K562 (cell line): ENCODE measurements around the gene SLC7A6OS. TPM values are rescaled to one million over a fixed set of nuclear protein-coding genes. Genes with fewer than 3 reads are reported as not detected.

Experiments used
- ADNP ChIP-seq: fragments of 200-800 bp; sonication (Bioruptor generic); IDR thresholded peaks from 2 replicates; pipeline ENCODE4 v1.6.1; 2016; ENCODE audit warnings: missing genetic modification characterization, missing compliant biosample characterization
- ASH1L ChIP-seq: fragments of 450-650 bp; IDR thresholded peaks from 2 replicates; pipeline ENCODE4 v1.6.1; 2018; ENCODE audit warnings: borderline replicate concordance, mild to moderate bottlenecking, low read depth; ENCODE audit not compliant: partially characterized antibody
- CEBPB ChIP-seq: fragments of 450-650 bp; IDR thresholded peaks from 2 replicates; pipeline ENCODE4 v1.6.1; 2016; ENCODE audit warnings: missing genetic modification characterization, missing compliant biosample characterization
- ELK1 ChIP-seq: sonication (generic); formaldehyde crosslinking; IDR thresholded peaks from 2 replicates; pipeline ENCODE4 v1.8.1; 2022; ENCODE audit warnings: missing genetic modification reagents
- FUS ChIP-seq: fragments of 200-400 bp; formaldehyde crosslinking; optimal IDR thresholded peaks from 2 replicates; pipeline ENCODE3; 2017; ENCODE audit warnings: low read depth, low read length
- HBP1 ChIP-seq: fragments of 450-650 bp; formaldehyde crosslinking; IDR thresholded peaks from 2 replicates; pipeline ENCODE4 v1.4.0; 2022; ENCODE audit warnings: missing genetic modification characterization
- IRF1 ChIP-seq: sonication (generic); formaldehyde crosslinking; IDR thresholded peaks from 2 replicates; pipeline ENCODE4 v1.8.0; 2022; ENCODE audit warnings: missing genetic modification reagents, mild to moderate bottlenecking, borderline replicate concordance
- PML ChIP-seq: IDR thresholded peaks from 2 replicates; pipeline ENCODE4 v1.6.1; 2012; ENCODE audit warnings: low read length, inconsistent platforms
- RFX1 ChIP-seq: fragments of 450-650 bp; IDR thresholded peaks from 2 replicates; pipeline ENCODE4 v1.6.1; 2016; ENCODE audit warnings: mild to moderate bottlenecking, moderate library complexity
- SREBF1 ChIP-seq: fragments of 150-350 bp; IDR thresholded peaks from 2 replicates; pipeline ENCODE4 v1.6.1; 2014; ENCODE audit warnings: antibody characterized with exemption, low read depth, low read length, borderline replicate concordance
- TCF7L2 ChIP-seq: fragments of 150-350 bp; IDR thresholded peaks from 2 replicates; pipeline ENCODE4 v1.6.1; 2016; ENCODE audit warnings: low read depth, mild to moderate bottlenecking, low read length, moderate library complexity
- TEAD1 ChIP-seq, 2 experiments: fragments of 450-650 bp in 1 of 2; sonication (generic) in 1 of 2; formaldehyde crosslinking; IDR thresholded peaks; 2 replicates each; pipeline versions ENCODE4 v1.4.0 to v1.8.0; 2020 to 2022; ENCODE audit warnings: mild to moderate bottlenecking in 2 of 2, missing genetic modification reagents in 1 of 2
- TEAD4 ChIP-seq, 2 experiments: sonication (generic) in 1 of 2; formaldehyde crosslinking in 1 of 2; IDR thresholded peaks; 2 replicates each; pipeline versions ENCODE4 v1.6.1 to v1.8.0; 2012 to 2022; ENCODE audit warnings: borderline replicate concordance in 1 of 2, inconsistent platforms in 1 of 2, low read length in 1 of 2, mild to moderate bottlenecking in 1 of 2, missing genetic modification reagents in 1 of 2
- TOE1 ChIP-seq, 2 experiments: fragments of 450-650 bp in 1 of 2; sonication (generic) in 1 of 2; formaldehyde crosslinking in 1 of 2; IDR thresholded peaks; 2 replicates each; pipeline versions ENCODE4 v1.7.1 to v1.8.0; 2016 to 2022; ENCODE audit warnings: borderline replicate concordance in 2 of 2, mild to moderate bottlenecking in 2 of 2, antibody characterized with exemption in 1 of 2, inconsistent platforms in 1 of 2, low read depth in 1 of 2, missing genetic modification reagents in 1 of 2, moderate library complexity in 1 of 2
- ZNF121 ChIP-seq: sonication (generic); formaldehyde crosslinking; conservative IDR thresholded peaks from 2 replicates; pipeline ENCODE4 v1.8.0; 2022; ENCODE audit warnings: missing genetic modification reagents
- ZNF57 ChIP-seq: fragments of 450-650 bp; formaldehyde crosslinking; IDR thresholded peaks from 2 replicates; pipeline ENCODE4 v1.4.0; 2020; ENCODE audit warnings: mild to moderate bottlenecking, moderate library complexity
- ZNF668 ChIP-seq: fragments of 250-450 bp; sonication (Bioruptor Pico); IDR thresholded peaks from 2 replicates; pipeline ENCODE4 v1.8.0; 2022; ENCODE audit warnings: mild to moderate bottlenecking, inconsistent platforms
- ZNF79 ChIP-seq: fragments of 250-450 bp; sonication (Bioruptor Pico); IDR thresholded peaks from 2 replicates; pipeline ENCODE4 v1.4.0; 2020; ENCODE audit warnings: low read depth, mild to moderate bottlenecking, moderate library complexity
- polyA plus RNA-seq, 8 experiments: library from polyadenylated mRNA; depleted of rRNA in 4 of 8; stranded (reverse) in 5 of 8; unstranded in 3 of 8; fragments of >200 nt; fragmentation: Nextera tagmentation in 2 of 8; fragmentation: Illumina TruSeq in 1 of 8; extraction: Ambion mirVana in 2 of 8; extraction: Trizol in 1 of 8; gene quantifications; 2 replicates each; pipeline versions ENCODE4 v1.2.1 to v1.2.3, GENCODE V29; 2011 to 2014; ENCODE audit warnings: inconsistent platforms in 1 of 8, missing spikeins in 1 of 8
- total RNA-seq, 7 experiments: library from RNA; depleted of rRNA in 6 of 7; stranded (reverse); fragments of >200 nt in 6 of 7; fragmentation: Illumina TruSeq in 2 of 7; extraction: Trizol in 2 of 7; gene quantifications; 2 replicates each; pipeline versions ENCODE4 v1.2.1 to v1.2.3, GENCODE V29; 2011 to 2021; ENCODE audit warnings: low replicate concordance in 1 of 7
- TF ChIP-seq, protein P1 (sequence below): fragments of 450-650 bp; IDR thresholded peaks from 2 replicates; pipeline ENCODE4 v1.6.1; 2017; ENCODE audit warnings: antibody characterized with exemption, mild to moderate bottlenecking

Gene SLC7A6OS
- total and polyA plus RNA-seq, 9 of the 15 experiments (the other 6 are each of a cell fraction or from before 2014, with no cell fraction given): 2.7 to 23.6 (median 17.2) TPM

DNA sequence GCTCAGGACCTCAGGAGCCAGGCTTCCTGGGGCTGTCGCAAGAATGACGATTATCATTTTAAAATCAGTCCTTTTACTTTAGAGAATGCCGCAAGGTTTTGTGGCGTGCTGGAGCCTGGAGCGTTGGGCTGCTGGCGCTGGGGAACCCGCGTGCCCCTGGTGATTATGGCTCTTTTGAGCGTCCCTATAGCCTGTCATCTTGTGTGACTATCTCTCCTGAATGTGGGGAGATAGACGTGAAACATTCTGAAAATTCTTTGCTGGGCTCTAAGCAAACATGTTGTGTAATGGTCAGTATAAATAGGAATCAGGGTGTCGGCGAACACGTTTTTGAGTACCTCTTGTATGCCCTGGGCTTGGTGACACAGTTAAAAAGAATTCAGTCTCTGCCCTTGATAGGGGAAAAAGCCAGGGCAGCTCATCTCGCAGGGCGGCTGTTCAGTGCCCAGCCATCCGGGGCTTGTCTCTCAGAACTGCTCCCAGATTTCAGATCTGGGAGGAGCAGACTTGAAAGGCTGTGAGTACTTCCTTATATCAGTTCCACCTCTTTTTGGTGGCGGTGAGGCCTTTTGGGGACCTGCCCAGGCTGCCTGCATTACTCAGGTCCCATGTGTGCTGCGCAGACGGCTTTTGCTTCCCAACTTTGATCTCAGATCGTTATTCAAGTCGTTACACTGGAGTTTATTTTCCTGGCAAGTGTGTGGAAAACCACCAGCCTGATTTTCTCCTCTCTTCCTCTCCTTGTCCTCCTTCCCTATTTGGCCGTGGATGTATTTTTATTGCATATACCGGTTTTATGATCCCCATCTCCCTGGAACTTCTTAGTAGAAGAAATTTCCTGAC lies 45.4 kb downstream of the SLC7A6OS start (continued):
- TF ChIP-seq, protein P1, sequence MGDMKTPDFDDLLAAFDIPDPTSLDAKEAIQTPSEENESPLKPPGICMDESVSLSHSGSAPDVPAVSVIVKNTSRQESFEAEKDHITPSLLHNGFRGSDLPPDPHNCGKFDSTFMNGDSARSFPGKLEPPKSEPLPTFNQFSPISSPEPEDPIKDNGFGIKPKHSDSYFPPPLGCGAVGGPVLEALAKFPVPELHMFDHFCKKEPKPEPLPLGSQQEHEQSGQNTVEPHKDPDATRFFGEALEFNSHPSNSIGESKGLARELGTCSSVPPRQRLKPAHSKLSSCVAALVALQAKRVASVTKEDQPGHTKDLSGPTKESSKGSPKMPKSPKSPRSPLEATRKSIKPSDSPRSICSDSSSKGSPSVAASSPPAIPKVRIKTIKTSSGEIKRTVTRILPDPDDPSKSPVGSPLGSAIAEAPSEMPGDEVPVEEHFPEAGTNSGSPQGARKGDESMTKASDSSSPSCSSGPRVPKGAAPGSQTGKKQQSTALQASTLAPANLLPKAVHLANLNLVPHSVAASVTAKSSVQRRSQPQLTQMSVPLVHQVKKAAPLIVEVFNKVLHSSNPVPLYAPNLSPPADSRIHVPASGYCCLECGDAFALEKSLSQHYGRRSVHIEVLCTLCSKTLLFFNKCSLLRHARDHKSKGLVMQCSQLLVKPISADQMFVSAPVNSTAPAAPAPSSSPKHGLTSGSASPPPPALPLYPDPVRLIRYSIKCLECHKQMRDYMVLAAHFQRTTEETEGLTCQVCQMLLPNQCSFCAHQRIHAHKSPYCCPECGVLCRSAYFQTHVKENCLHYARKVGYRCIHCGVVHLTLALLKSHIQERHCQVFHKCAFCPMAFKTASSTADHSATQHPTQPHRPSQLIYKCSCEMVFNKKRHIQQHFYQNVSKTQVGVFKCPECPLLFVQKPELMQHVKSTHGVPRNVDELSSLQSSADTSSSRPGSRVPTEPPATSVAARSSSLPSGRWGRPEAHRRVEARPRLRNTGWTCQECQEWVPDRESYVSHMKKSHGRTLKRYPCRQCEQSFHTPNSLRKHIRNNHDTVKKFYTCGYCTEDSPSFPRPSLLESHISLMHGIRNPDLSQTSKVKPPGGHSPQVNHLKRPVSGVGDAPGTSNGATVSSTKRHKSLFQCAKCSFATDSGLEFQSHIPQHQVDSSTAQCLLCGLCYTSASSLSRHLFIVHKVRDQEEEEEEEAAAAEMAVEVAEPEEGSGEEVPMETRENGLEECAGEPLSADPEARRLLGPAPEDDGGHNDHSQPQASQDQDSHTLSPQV: no peak
- TF ChIP-seq ZNF57 (CRISPR knock-in tag): no peak
- peak; percentile 27; the same call in 1 of the 2 replicates for TF ChIP-seq PML
- no peak for TF ChIP-seq SREBF1
- TF ChIP-seq RFX1: no peak
- TF ChIP-seq TEAD1 (CRISPR knock-in tag; IDR thresholded peaks at IDR 0.05): no peak
- no peak; the same call in 1 of the 2 replicates for TF ChIP-seq TOE1 (IDR thresholded peaks at IDR 0.05; ENCODE audit: borderline replicate concordance)
- 0 out of 2 replicates have a peak, but pooled peaks have one; percentile 5 for TF ChIP-seq TOE1 (CRISPR knock-in tag; IDR thresholded peaks at IDR 0.05; ENCODE audit: borderline replicate concordance, low read depth)
- TF ChIP-seq ADNP (tag): no peak
- no peak for TF ChIP-seq ZNF668 (CRISPR knock-in tag)
- no peak for TF ChIP-seq TCF7L2
- no peak; the same call in 1 of the 2 replicates for TF ChIP-seq TEAD4 (IDR thresholded peaks at IDR 0.05; ENCODE audit: low read length)
- no peak for TF ChIP-seq TEAD4 (CRISPR knock-in tag; IDR thresholded peaks at IDR 0.05; ENCODE audit: borderline replicate concordance)
- no peak for TF ChIP-seq ZNF79 (CRISPR knock-in tag)
- no peak for TF ChIP-seq ELK1 (CRISPR knock-in tag)
- TF ChIP-seq ASH1L: no peak
- TF ChIP-seq FUS: no peak
- no peak for TF ChIP-seq HBP1 (CRISPR knock-in tag)
- TF ChIP-seq ZNF121 (CRISPR knock-in tag): no peak
- no peak; the same call in 1 of the 2 replicates for TF ChIP-seq IRF1
- TF ChIP-seq CEBPB (tag): peak; percentile 83
